Endothelial cell of umbilical vein (primary cell): ENCODE results near the gene METRNL. TPM values are rescaled to one million over a fixed set of nuclear protein-coding genes. Genes with fewer than 3 reads are reported as not detected.

ENCODE experiments used
- BruUV-seq: library from RNA; stranded (reverse); fragments of 400-500 nt; replicated peaks from 2 replicates; lab custom pipeline; 2021; lab: Mats Ljungman, UMichigan
- CTCF ChIA-PET: fragments of 300-600, 350-600 bp; sonication (Branson Sonifier 250); formaldehyde crosslinking; loops from one replicate; lab custom pipeline; 2021; ENCODE audit warnings: antibody characterized with exemption, inconsistent platforms; lab: Charles Lee
- POLR2A ChIA-PET: fragments of 300-600, 350-600 bp; sonication (Branson Sonifier 250); formaldehyde crosslinking; loops from one replicate; lab custom pipeline; 2021; ENCODE audit warnings: antibody characterized with exemption, inconsistent platforms; lab: Charles Lee
- DNase-seq: peaks from one replicate; pipeline ENCODE4 v3.0.0-alpha.2; 2011; ENCODE audit warnings: low read depth, low spot score
- FAIRE-seq: peaks from 2 replicates; lab custom pipeline; 2011; peaks lifted over from hg19 to GRCh38; lab: Jason Lieb, UNC
- H2AFZ ChIP-seq: 2 replicates; pipeline ENCODE4 v1.6.0; 2012; ENCODE audit warnings: low read depth, low read length, control low read depth, inconsistent platforms
- H3K27ac ChIP-seq: 2 replicates; pipeline ENCODE4 v1.5.1; 2011; ENCODE audit warnings: low read depth, mild to moderate bottlenecking, control low read depth, low read length, moderate library complexity; ENCODE audit not compliant: insufficient read depth
- H3K27me3 ChIP-seq, 2 experiments: 2 replicates each; pipeline versions ENCODE4 v1.6.0 to v1.6.1; 2011; ENCODE audit warnings: low read length in 2 of 2, mixed read lengths in 1 of 2; ENCODE audit not compliant: control insufficient read depth in 2 of 2, insufficient read depth in 2 of 2
- H3K36me3 ChIP-seq, 2 experiments: 2 replicates in 1 of 2; 3 replicates in 1 of 2; pipeline ENCODE4 v1.5.1; 2011; ENCODE audit warnings: low read length in 2 of 2, mild to moderate bottlenecking in 1 of 2, moderate library complexity in 1 of 2; ENCODE audit not compliant: control insufficient read depth in 2 of 2, insufficient read depth in 2 of 2; ENCODE audit errors: extremely low read depth in 1 of 2
- H3K4me1 ChIP-seq: 3 replicates; pipeline ENCODE4 v1.5.1; 2011; ENCODE audit warnings: mild to moderate bottlenecking, low read length; ENCODE audit not compliant: control insufficient read depth, insufficient read depth; ENCODE audit errors: extremely low read depth
- H3K4me2 ChIP-seq: 2 replicates; pipeline ENCODE4 v1.6.1; 2011; ENCODE audit warnings: low read length, control low read depth, mixed read lengths; ENCODE audit not compliant: insufficient read depth
- H3K4me3 ChIP-seq, 3 experiments: fragments of 200-600 bp in 1 of 3; sonication (generic), shearing (Covaris generic) in 1 of 3; replicated peaks in 1 of 3; 2 replicates each; pipeline ENCODE4 v1.5.1; 2011 to 2016; ENCODE audit warnings: control low read depth in 3 of 3, low read length in 3 of 3, mild to moderate bottlenecking in 2 of 3, inconsistent platforms in 1 of 3, low read depth in 1 of 3, moderate library complexity in 1 of 3; ENCODE audit not compliant: insufficient read depth in 1 of 3
- H3K79me2 ChIP-seq: 2 replicates; pipeline ENCODE4 v1.6.0; 2012; ENCODE audit warnings: low read length, inconsistent platforms; ENCODE audit not compliant: control insufficient read depth, insufficient read depth
- H3K9ac ChIP-seq: replicated peaks from 2 replicates; pipeline ENCODE3; 2011; ENCODE audit warnings: low read length, control low read depth; ENCODE audit not compliant: insufficient read depth; ENCODE audit errors: extremely low read depth
- H3K9me1 ChIP-seq: replicated peaks from 3 replicates; pipeline ENCODE4 v1.6.0; 2011; ENCODE audit warnings: mild to moderate bottlenecking, low read length; ENCODE audit not compliant: control insufficient read depth, insufficient read depth; ENCODE audit errors: extremely low read depth
- H3K9me3 ChIP-seq: replicated peaks from 2 replicates; pipeline ENCODE4 v1.5.1; 2012; ENCODE audit warnings: low read length, inconsistent platforms; ENCODE audit not compliant: control insufficient read depth, insufficient read depth
- H4K20me1 ChIP-seq: replicated peaks from 2 replicates; pipeline ENCODE3; 2011; ENCODE audit warnings: mild to moderate bottlenecking, low read length; ENCODE audit not compliant: control insufficient read depth, insufficient read depth; ENCODE audit errors: extremely low read depth
- EZH2 ChIP-seq: IDR thresholded peaks from 2 replicates; pipeline ENCODE4 v1.6.1; 2012; ENCODE audit warnings: borderline replicate concordance, low read depth, mild to moderate bottlenecking, moderate library complexity, low read length, inconsistent platforms; ENCODE audit not compliant: severe bottlenecking
- FOS ChIP-seq: IDR thresholded peaks from 2 replicates; pipeline ENCODE4 v1.6.1; 2011; ENCODE audit warnings: mild to moderate bottlenecking, low read length, moderate library complexity, borderline replicate concordance; ENCODE audit not compliant: insufficient read depth
- GATA2 ChIP-seq: IDR thresholded peaks from 2 replicates; pipeline ENCODE4 v1.7.0; 2011; ENCODE audit warnings: low read depth, mild to moderate bottlenecking, moderate library complexity, mixed read lengths, low read length; ENCODE audit not compliant: insufficient read length, insufficient read depth
- JUN ChIP-seq: IDR thresholded peaks from 2 replicates; pipeline ENCODE4 v1.6.1; 2011; ENCODE audit warnings: borderline replicate concordance, low read depth; ENCODE audit not compliant: insufficient read length, insufficient read depth
- MYC ChIP-seq: IDR thresholded peaks from one replicate; pipeline ENCODE4 v1.6.1; 2011; ENCODE audit warnings: mild to moderate bottlenecking, low read depth, low read length
- POLR2A ChIP-seq: IDR thresholded peaks from 2 replicates; pipeline ENCODE4 v1.6.1; 2012; ENCODE audit warnings: low read depth, mild to moderate bottlenecking, control low read depth, low read length
- POLR2AphosphoS5 ChIP-seq: IDR thresholded peaks from 2 replicates; pipeline ENCODE4 v1.6.1; 2012; ENCODE audit warnings: low read depth, mild to moderate bottlenecking, control low read depth, low read length, moderate library complexity; ENCODE audit not compliant: insufficient read depth
- dilution Hi-C: fragments of 300-500 bp; cut with MboI; formaldehyde crosslinking; loops from one replicate; pipeline ENCODE4 v1.15.0; 2019; ENCODE audit warnings: low sequenced_read_pairs; ENCODE audit not compliant: extremely low pct_ligation_motif_present
- intact Hi-C: fragments of 100-400 bp; cut with micrococcal nuclease; formaldehyde crosslinking; loops from one replicate; pipeline ENCODE4 v1.10.0; 2022
- polyA plus RNA-seq, 4 experiments: library from polyadenylated mRNA; depleted of rRNA in 3 of 4; stranded (reverse) in 3 of 4; unstranded in 1 of 4; fragments of >200 nt; gene quantifications; 2 replicates each; pipeline versions ENCODE4 v1.2.1 to v1.2.3, GENCODE V29; 2011 to 2012; ENCODE audit warnings: missing spikeins in 1 of 4
- total RNA-seq: library from RNA; stranded (reverse); gene quantifications from 2 replicates; pipeline ENCODE4 v1.2.3, GENCODE V29; 2021
- TF ChIP-seq, protein P1 (sequence below), 2 donors: IDR thresholded peaks; 1 replicate in 1 of 2; 2 replicates in 1 of 2; pipeline ENCODE4 v1.5.1; 2011; ENCODE audit warnings: low read length in 2 of 2, mild to moderate bottlenecking in 2 of 2, moderate library complexity in 2 of 2, control low read depth in 1 of 2, inconsistent platforms in 1 of 2, low read depth in 1 of 2; ENCODE audit not compliant: insufficient read depth in 1 of 2; ENCODE audit errors: extremely low read depth in 1 of 2
- TF ChIP-seq, protein P2 (sequence below): IDR thresholded peaks from 2 replicates; pipeline ENCODE4 v1.6.1; 2011; ENCODE audit not compliant: insufficient read depth, insufficient read length

The METRNL gene
- total and polyA plus RNA-seq, 2 donors (not counting 3 experiments of a cell fraction or from before 2014, with no cell fraction given) = 29.5 to 54.4 TPM

- POLR2A ChIA-PET = no interaction called here
- Histone ChIP-seq H3K9me3 (no peaks in the 10 kb centered on the region), H3K36me3 (no peaks in the 10 kb centered on the region), H3K4me3 (no peak overlapping the region), H3K79me2 (no peaks in the 10 kb centered on the region), H3K4me2 (no peak overlapping the region), H4K20me1 (no peaks in the 10 kb centered on the region), H3K27ac (no peak overlapping the region), H3K27me3 (no peaks in the 10 kb centered on the region), H3K9ac (no peak overlapping the region), H2AFZ (no peak overlapping the region), H3K4me1 (peaks cover 8% of the 10 kb centered on the region), H3K9me1 (no peaks in the 10 kb centered on the region)
- CTCF ChIA-PET = no interaction called here
- DNase-seq = no peak
- TF ChIP-seq POLR2A = no peak
- TF ChIP-seq EZH2 = no peak
- TF ChIP-seq MYC = no peak
- TF ChIP-seq GATA2 = no peak
- TF ChIP-seq FOS = no peak
- no peak for TF ChIP-seq POLR2AphosphoS5
- TF ChIP-seq, protein P1, sequence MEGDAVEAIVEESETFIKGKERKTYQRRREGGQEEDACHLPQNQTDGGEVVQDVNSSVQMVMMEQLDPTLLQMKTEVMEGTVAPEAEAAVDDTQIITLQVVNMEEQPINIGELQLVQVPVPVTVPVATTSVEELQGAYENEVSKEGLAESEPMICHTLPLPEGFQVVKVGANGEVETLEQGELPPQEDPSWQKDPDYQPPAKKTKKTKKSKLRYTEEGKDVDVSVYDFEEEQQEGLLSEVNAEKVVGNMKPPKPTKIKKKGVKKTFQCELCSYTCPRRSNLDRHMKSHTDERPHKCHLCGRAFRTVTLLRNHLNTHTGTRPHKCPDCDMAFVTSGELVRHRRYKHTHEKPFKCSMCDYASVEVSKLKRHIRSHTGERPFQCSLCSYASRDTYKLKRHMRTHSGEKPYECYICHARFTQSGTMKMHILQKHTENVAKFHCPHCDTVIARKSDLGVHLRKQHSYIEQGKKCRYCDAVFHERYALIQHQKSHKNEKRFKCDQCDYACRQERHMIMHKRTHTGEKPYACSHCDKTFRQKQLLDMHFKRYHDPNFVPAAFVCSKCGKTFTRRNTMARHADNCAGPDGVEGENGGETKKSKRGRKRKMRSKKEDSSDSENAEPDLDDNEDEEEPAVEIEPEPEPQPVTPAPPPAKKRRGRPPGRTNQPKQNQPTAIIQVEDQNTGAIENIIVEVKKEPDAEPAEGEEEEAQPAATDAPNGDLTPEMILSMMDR (IDR thresholded peaks at IDR 0.05; ENCODE audit: extremely low read depth in 1 of 2, insufficient read depth in 1 of 2, low read depth in 1 of 2, low read length in 2 of 2) = no peak
- no peak for TF ChIP-seq JUN
- TF ChIP-seq, protein P2, sequence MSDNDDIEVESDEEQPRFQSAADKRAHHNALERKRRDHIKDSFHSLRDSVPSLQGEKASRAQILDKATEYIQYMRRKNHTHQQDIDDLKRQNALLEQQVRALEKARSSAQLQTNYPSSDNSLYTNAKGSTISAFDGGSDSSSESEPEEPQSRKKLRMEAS = no peak
- BruUV-seq = no TSS peak
- intact Hi-C loops (no loop called here), dilution Hi-C loops (no loop called here)
- FAIRE-seq = no peak
These were observed 9.9 kb upstream of the METRNL start for GRCh38 chr17:83069571-83069906.
